MM.1S (cell line): ENCODE results near the gene RGS7.

Source experiments
- CTCF ChIP-seq: fragments of 300-600 bp; sonication (generic); IDR thresholded peaks from 2 replicates; pipeline ENCODE4 v1.5.1; 2016; ENCODE audit warnings: antibody characterized with exemption, low read length, mixed read lengths
- EZH2phosphoT487 ChIP-seq: fragments of 300-600 bp; sonication (generic); IDR thresholded peaks from 2 replicates; pipeline ENCODE4 v1.6.1; 2018; ENCODE audit warnings: antibody characterized with exemption, low read length

GRCh38 chr1:240743705-240744104 lies 613.3 kb downstream of the RGS7 start:
- TF ChIP-seq CTCF: no peak
- no peak for TF ChIP-seq EZH2phosphoT487
